GM12864 (cell line): Measurements from ENCODE around the gene TSPO.

Experiments
- DNase-seq: peaks from one replicate; pipeline ENCODE4 v3.0.0-alpha.2; 2011; ENCODE audit warnings: low read depth
- H3K4me3 ChIP-seq: 2 replicates; pipeline ENCODE4 v1.5.1; 2011; ENCODE audit warnings: mild to moderate bottlenecking, low read depth, low read length, control low read depth
- TF ChIP-seq, protein P1 (sequence below): IDR thresholded peaks from 2 replicates; pipeline ENCODE4 v1.5.1; 2011; ENCODE audit warnings: low read depth, mild to moderate bottlenecking, moderate library complexity, low read length, control low read depth, inconsistent platforms; ENCODE audit errors: missing control alignments

The TSPO gene

DNA sequence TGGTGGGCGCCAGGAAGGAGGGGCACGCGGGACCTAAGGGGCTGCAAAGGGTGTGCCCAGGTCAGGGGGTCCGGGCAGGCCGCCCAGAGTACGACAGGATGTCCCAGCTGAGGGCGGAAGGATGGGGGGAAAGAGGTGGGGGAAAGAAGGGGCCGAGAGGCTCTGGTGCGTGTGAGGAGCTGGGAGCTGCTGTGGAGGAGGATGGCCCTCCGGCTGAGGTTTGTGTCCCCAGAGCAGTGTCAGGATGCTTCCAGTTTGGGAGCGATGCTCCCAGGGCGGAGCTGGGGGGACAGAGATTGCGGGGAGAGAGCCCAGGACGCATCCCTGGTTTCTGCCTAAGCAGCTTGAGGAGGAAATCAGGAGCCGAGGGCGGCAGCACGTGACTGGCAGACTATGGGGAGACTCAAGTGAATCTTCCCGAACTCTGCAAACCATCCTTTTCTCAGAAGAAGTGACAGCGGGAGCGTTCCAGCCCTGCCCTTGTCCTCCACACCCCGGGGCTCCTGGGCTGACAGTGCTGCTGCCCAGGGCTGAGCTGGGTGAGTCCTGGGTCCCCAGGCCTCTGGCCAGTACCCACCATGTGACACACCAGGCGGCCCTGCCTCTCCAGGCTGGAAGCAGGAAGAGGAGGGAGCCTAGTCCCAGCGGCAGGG lies 55.3 kb downstream of the TSPO start:
- no peak for DNase-seq
- H3K4me3 ChIP-seq, result no peak overlapping the region

DNA sequence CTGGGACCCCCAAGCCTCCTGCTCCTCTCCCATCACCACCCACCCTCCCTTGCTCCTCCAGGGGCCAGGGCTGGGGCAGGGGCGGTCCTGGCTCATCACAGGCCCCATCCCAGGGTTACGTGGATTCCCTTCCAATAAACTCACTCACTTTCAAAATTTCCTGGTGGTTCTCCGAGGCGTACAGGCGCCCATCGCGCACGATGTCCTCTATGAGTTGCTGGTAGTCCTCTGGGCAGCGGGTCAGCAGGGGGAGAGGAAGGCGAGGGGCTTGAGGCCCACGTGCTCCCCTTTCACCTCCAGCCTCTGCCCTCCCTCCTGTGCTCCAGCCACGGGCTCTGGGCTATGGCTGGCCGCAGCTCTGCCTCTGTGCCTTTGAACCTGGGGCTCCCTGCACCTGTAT lies 56.0 kb downstream of the TSPO start:
- TF ChIP-seq, protein P1, sequence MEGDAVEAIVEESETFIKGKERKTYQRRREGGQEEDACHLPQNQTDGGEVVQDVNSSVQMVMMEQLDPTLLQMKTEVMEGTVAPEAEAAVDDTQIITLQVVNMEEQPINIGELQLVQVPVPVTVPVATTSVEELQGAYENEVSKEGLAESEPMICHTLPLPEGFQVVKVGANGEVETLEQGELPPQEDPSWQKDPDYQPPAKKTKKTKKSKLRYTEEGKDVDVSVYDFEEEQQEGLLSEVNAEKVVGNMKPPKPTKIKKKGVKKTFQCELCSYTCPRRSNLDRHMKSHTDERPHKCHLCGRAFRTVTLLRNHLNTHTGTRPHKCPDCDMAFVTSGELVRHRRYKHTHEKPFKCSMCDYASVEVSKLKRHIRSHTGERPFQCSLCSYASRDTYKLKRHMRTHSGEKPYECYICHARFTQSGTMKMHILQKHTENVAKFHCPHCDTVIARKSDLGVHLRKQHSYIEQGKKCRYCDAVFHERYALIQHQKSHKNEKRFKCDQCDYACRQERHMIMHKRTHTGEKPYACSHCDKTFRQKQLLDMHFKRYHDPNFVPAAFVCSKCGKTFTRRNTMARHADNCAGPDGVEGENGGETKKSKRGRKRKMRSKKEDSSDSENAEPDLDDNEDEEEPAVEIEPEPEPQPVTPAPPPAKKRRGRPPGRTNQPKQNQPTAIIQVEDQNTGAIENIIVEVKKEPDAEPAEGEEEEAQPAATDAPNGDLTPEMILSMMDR, result no peak

More for the DNA sequence above, 55.3 kb downstream of the TSPO start:
- TF ChIP-seq, protein P1, result no peak

GRCh38 chr22:43207849-43208702 lies 56.7 kb downstream of the TSPO start:
- TF ChIP-seq, protein P1, result no peak
- H3K4me3 ChIP-seq, result no peak overlapping the region
- DNase-seq, result no peak

More for the DNA sequence above, 56.0 kb downstream of the TSPO start:
- no peak overlapping the region for H3K4me3 ChIP-seq
- no peak for DNase-seq

- DNase-seq, result no peak
- TF ChIP-seq, protein P1, result no peak
- H3K4me3 ChIP-seq, result no peak overlapping the region
Measured at GRCh38 chr22:43208703-43209522, 57.6 kb downstream of the TSPO start.

- TF ChIP-seq, protein P1, result no peak
- H3K4me3 ChIP-seq, result no peak overlapping the region
- DNase-seq, result no peak
Measured at GRCh38 chr22:43209523-43209890, 58.1 kb downstream of the TSPO start.

DNA sequence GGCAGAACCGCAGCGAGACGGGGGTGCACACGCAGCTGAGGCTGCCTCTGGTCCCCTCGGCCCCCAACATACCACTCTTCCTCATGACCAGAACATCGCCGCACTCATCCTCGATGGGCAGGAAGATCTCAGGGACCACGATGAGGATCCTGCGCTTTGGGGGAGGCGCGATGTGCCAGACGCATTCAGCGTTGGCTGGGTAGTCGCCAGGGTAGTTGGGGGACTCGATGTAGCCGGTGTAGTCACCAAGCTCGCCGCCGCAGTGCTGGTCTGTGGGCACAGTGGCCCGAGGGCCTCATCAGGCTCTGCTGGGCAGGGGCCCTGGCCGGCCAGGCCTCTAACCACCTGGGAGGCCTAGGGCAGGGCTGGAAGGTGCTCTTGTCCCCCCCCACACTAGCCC lies 58.6 kb downstream of the TSPO start:
- DNase-seq, result no peak
- no peak overlapping the region for H3K4me3 ChIP-seq
- TF ChIP-seq, protein P1, result no peak
